ENCODE data around the gene EED. TPM values are rescaled to one million over a fixed set of nuclear protein-coding genes. Genes with fewer than 3 reads are reported as not detected.

The EED gene
- polyA plus RNA-seq, 1 experiment = 17.5 TPM

GRCh38 chr11:86241956-86242535, 2.5 kb upstream of the EED start:
- Histone ChIP-seq H3K4me3 (ENCODE audit: low read depth, low read length) (no peak overlapping the region), H3K27me3 (ENCODE audit: control insufficient read depth, insufficient read depth, low read length) (no peaks in the 10 kb centered on the region), H3K9me3 (ENCODE audit: control insufficient read depth, insufficient read depth, low read length) (no peaks in the 10 kb centered on the region), H3K27ac (ENCODE audit: low read depth, low read length) (no peak overlapping the region)
- CTCF ChIA-PET = interaction anchor here (0.9 kb wide), 1 partner anchor 24 kb away, joined by 4 read pairs; no protein-coding TSS in a partner anchor
- POLR2A ChIA-PET = no interaction called here
- DNase-seq (ENCODE audit: low read depth, low spot score) = no peak
- no peak for TF ChIP-seq CTCF (IDR thresholded peaks at IDR 0.05; ENCODE audit: low read depth, low read length)

- DNase-seq (ENCODE audit: low read depth, low spot score) = no peak
- Histone ChIP-seq H3K27ac (ENCODE audit: low read depth, low read length) (no peak overlapping the region), H3K4me3 (ENCODE audit: low read depth, low read length) (no peak overlapping the region), H3K27me3 (ENCODE audit: control insufficient read depth, insufficient read depth, low read length) (no peaks in the 10 kb centered on the region), H3K9me3 (ENCODE audit: control insufficient read depth, insufficient read depth, low read length) (no peaks in the 10 kb centered on the region)
- ChIA-PET CTCF (no interaction called here), POLR2A (no interaction called here)
- no peak for TF ChIP-seq CTCF (IDR thresholded peaks at IDR 0.05; ENCODE audit: low read depth, low read length)
Observed at GRCh38 chr11:86243396-86243795, 1.2 kb upstream of the EED start.

GRCh38 chr11:86244063-86244521, 461 bp upstream of the EED start:
- TF ChIP-seq CTCF (IDR thresholded peaks at IDR 0.05; ENCODE audit: low read depth, low read length) = no peak
- Histone ChIP-seq H3K4me3 (ENCODE audit: low read depth, low read length) (peak overlapping the region; percentile 86), H3K9me3 (ENCODE audit: control insufficient read depth, insufficient read depth, low read length) (no peaks in the 10 kb centered on the region), H3K27ac (ENCODE audit: low read depth, low read length) (peak overlapping the region; percentile 97), H3K27me3 (ENCODE audit: control insufficient read depth, insufficient read depth, low read length) (no peaks in the 10 kb centered on the region)
- ChIA-PET POLR2A (interaction anchor here (1.3 to 1.4 kb wide), 2 partner anchors 10 to 90 kb away, joined by 3 to 5 read pairs; no protein-coding TSS in a partner anchor), CTCF (no interaction called here)
- DNase-seq (ENCODE audit: low read depth, low spot score) = peak; percentile 67

- no peaks in the 10 kb centered on the region for H3K27me3 ChIP-seq (ENCODE audit: control insufficient read depth, insufficient read depth, low read length)
- no peak for TF ChIP-seq CTCF (IDR thresholded peaks at IDR 0.05; ENCODE audit: low read depth, low read length)
- CTCF ChIA-PET = interaction anchor here (1.7 kb wide), 1 partner anchor 204 kb away, joined by 6 read pairs; no protein-coding TSS in a partner anchor
- POLR2A ChIA-PET = interaction anchor here (0.7 to 1.4 kb wide), 10 partner anchors 8 to 391 kb away, joined by 3 to 12 read pairs (median 3); partner anchors contain the start of genes CCDC83 and PICALM
- H3K27ac ChIP-seq (ENCODE audit: low read depth, low read length) = peak overlapping the region; percentile 40
- DNase-seq (ENCODE audit: low read depth, low spot score) = no peak
- H3K4me3 ChIP-seq (ENCODE audit: low read depth, low read length) = peak overlapping the region; percentile 86
- H3K9me3 ChIP-seq (ENCODE audit: control insufficient read depth, insufficient read depth, low read length) = no peaks in the 10 kb centered on the region
Observed at GRCh38 chr11:86245369-86246292, 1.1 kb downstream of the EED start.

- DNase-seq (ENCODE audit: low read depth, low spot score) = no peak
- Histone ChIP-seq H3K27me3 (ENCODE audit: control insufficient read depth, insufficient read depth, low read length) (no peaks in the 10 kb centered on the region), H3K9me3 (ENCODE audit: control insufficient read depth, insufficient read depth, low read length) (no peaks in the 10 kb centered on the region), H3K4me3 (ENCODE audit: low read depth, low read length) (peak overlapping the region; percentile 86), H3K27ac (ENCODE audit: low read depth, low read length) (no peak overlapping the region)
- POLR2A ChIA-PET = no interaction called here
- TF ChIP-seq CTCF (IDR thresholded peaks at IDR 0.05; ENCODE audit: low read depth, low read length) = no peak
- CTCF ChIA-PET = interaction anchor here (1.7 kb wide), 1 partner anchor 204 kb away, joined by 6 read pairs; no protein-coding TSS in a partner anchor
Observed at GRCh38 chr11:86246293-86246675, 1.7 kb downstream of the EED start.
